ENCODE results near the gene C1QTNF12. TPM values are rescaled to one million over a fixed set of nuclear protein-coding genes. Genes with fewer than 3 reads are reported as not detected.

C1QTNF12 gene
- total RNA-seq, 1 experiment from 2014 or later: 4.4 TPM

- whole genome bisulfite sequencing (ENCODE audit: extremely low coverage, insufficient read length, low lambda C conversion rate): no CpG with 5 or more reads among the region's 3 CpGs
- H2BK12ac ChIP-seq (ENCODE audit: insufficient read length, low read depth, low read length): no peak overlapping the region
Observed at GRCh38 chr1:1194723-1195122, 51.8 kb downstream of the C1QTNF12 start.

More at GRCh38 chr1:1194723-1195122, 51.8 kb downstream of the C1QTNF12 start:
- Mint-ChIP-seq H3K4me3 (no peak overlapping the region), H3K9me3 (peaks cover 34 to 44% of the 10 kb centered on the region in 2 experiments), H3K27ac (no peak overlapping the region), H3K27me3 (ENCODE audit: low read depth) (peaks cover 42% of the 10 kb centered on the region), H3K4me1 (no peaks in the 10 kb centered on the region), H3K36me3 (ENCODE audit: insufficient read depth in 1 of 3, low read depth in 3 of 3) (peaks cover 0 to 8% (median 7%) of the 10 kb centered on the region in 3 experiments; a peak in 6 of 7 replicates)
- no peak overlapping the region for H2AFZ ChIP-seq (ENCODE audit: low read length)
- H3K14ac ChIP-seq (ENCODE audit: insufficient read depth, low read length): no peak overlapping the region
- H3K27me3 ChIP-seq (ENCODE audit: insufficient read depth, low read length): no peaks in the 10 kb centered on the region
- H4K8ac ChIP-seq (replicated peaks; ENCODE audit: insufficient read length, low read depth, low read length): no peak overlapping the region
- no peak for TF ChIP-seq CTCF (conservative IDR thresholded peaks at IDR 0.05)
- no peaks in the 10 kb centered on the region for H3K79me2 ChIP-seq (ENCODE audit: insufficient read depth, low read length)
- no peak overlapping the region for H3K56ac ChIP-seq (ENCODE audit: insufficient read length, low read depth, low read length)
- H3K4me1 ChIP-seq (ENCODE audit: insufficient read depth, low read length): no peaks in the 10 kb centered on the region
- H3K23ac ChIP-seq (ENCODE audit: insufficient read length, low read depth, low read length): no peak overlapping the region
- no peak overlapping the region for H4K91ac ChIP-seq (ENCODE audit: insufficient read length, low read depth, low read length)
- H2AK5ac ChIP-seq (ENCODE audit: insufficient read length, low read length): no peak overlapping the region
- H3K9ac ChIP-seq (ENCODE audit: extremely low read depth, insufficient read length, low read length): no peak overlapping the region
- H4K20me1 ChIP-seq (ENCODE audit: control insufficient read depth, insufficient read depth, insufficient read length): no peaks in the 10 kb centered on the region
- H3T11ph ChIP-seq (ENCODE audit: low read length): no peak overlapping the region
- no peak overlapping the region for H2BK5ac ChIP-seq (ENCODE audit: insufficient read length, low read length)
- no peaks in the 10 kb centered on the region for H3K23me2 ChIP-seq (ENCODE audit: insufficient read length, low read depth, low read length, poor library complexity, severe bottlenecking)
- no peak overlapping the region for H3K4me2 ChIP-seq (ENCODE audit: insufficient read depth, insufficient read length, low read length)
- no peak overlapping the region for H3K4ac ChIP-seq (ENCODE audit: low read depth, low read length)
- peaks cover 12% of the 10 kb centered on the region for H3K9me3 ChIP-seq (ENCODE audit: control insufficient read depth, low read depth, low read length)
- H2BK20ac ChIP-seq (ENCODE audit: low read depth, low read length, poor library complexity, severe bottlenecking): no peak overlapping the region
- no peak overlapping the region for H2BK120ac ChIP-seq (ENCODE audit: low read depth, low read length, poor library complexity, severe bottlenecking)
- H3K79me1 ChIP-seq (ENCODE audit: insufficient read depth, low read depth, low read length, poor library complexity, severe bottlenecking): no peaks in the 10 kb centered on the region
- no peak overlapping the region for H2BK15ac ChIP-seq (ENCODE audit: low read depth, low read length)
- no peak overlapping the region for H3K18ac ChIP-seq (ENCODE audit: insufficient read length, low read depth, low read length)
- H4K5ac ChIP-seq (ENCODE audit: insufficient read length, low read depth, low read length): no peak overlapping the region
- no peak overlapping the region for H3K27ac ChIP-seq (ENCODE audit: insufficient read length, low read depth, low read length)
- no peak for DNase-seq

Small RNAs within 50 kb of the gene (microRNA-seq; reads per million reads assigned to microRNA genes)
- not detected for gene MIR6726 (ENCODE audit: borderline microRNAs expressed)

Other genes starting within 250 kb of the C1QTNF12 start
- gene HES4, start 246.6 kb downstream of the C1QTNF12 start, total RNA-seq (2021): 3.7 and 4.0 TPM in 2 replicates
- 39.7 and 40.8 TPM in 2 replicates for gene ISG15, start 233.2 kb downstream of the C1QTNF12 start, total RNA-seq (2021)
- gene AGRN, start 226.6 kb downstream of the C1QTNF12 start, total RNA-seq (2021): 173 and 175 TPM in 2 replicates
- gene RNF223, start 172.4 kb downstream of the C1QTNF12 start, total RNA-seq (2021): not detected in 2 replicates
- gene C1orf159, start 130.6 kb downstream of the C1QTNF12 start, total RNA-seq (2021): 10.1 and 12.3 TPM in 2 replicates
- gene TTLL10, start 72.8 kb downstream of the C1QTNF12 start, total RNA-seq (2021): 0.68 and 0.79 TPM in 2 replicates
- 1.9 and 2.0 TPM in 2 replicates for gene TNFRSF18, start 40.1 kb downstream of the C1QTNF12 start, total RNA-seq (2021)
- gene TNFRSF4, start 32.6 kb downstream of the C1QTNF12 start, total RNA-seq (2021): 0.24 and 0.33 TPM in 2 replicates
- 82.0 and 84.7 TPM in 2 replicates for gene SDF4, start 14.7 kb downstream of the C1QTNF12 start, total RNA-seq (2021)
- 27.0 and 27.1 TPM in 2 replicates for gene B3GALT6, start 14.5 kb downstream of the C1QTNF12 start, total RNA-seq (2021)
- gene UBE2J2, start 27.1 kb upstream of the C1QTNF12 start, total RNA-seq (2021): 83.4 and 84.0 TPM in 2 replicates
- 4.0 and 5.8 TPM in 2 replicates for gene SCNN1D, start 33.7 kb upstream of the C1QTNF12 start, total RNA-seq (2021)
- 39.5 and 41.4 TPM in 2 replicates for gene ACAP3, start 61.2 kb upstream of the C1QTNF12 start, total RNA-seq (2021)
- gene PUSL1, start 61.9 kb upstream of the C1QTNF12 start, total RNA-seq (2021): 38.0 and 40.9 TPM in 2 replicates
- gene INTS11, start 77.9 kb upstream of the C1QTNF12 start, total RNA-seq (2021): 138 and 139 TPM in 2 replicates
- 14.0 and 15.0 TPM in 2 replicates for gene CPTP, start 78.1 kb upstream of the C1QTNF12 start, total RNA-seq (2021)
- gene TAS1R3, start 84.6 kb upstream of the C1QTNF12 start, total RNA-seq (2021): 0.28 and 0.35 TPM in 2 replicates
- gene DVL1, start 102.7 kb upstream of the C1QTNF12 start, total RNA-seq (2021): 66.5 and 71.0 TPM in 2 replicates
- gene MXRA8, start 111.8 kb upstream of the C1QTNF12 start, total RNA-seq (2021): 8.1 and 9.6 TPM in 2 replicates
- gene AURKAIP1, start 128.5 kb upstream of the C1QTNF12 start, total RNA-seq (2021): 196 and 209 TPM in 2 replicates
- 160 and 173 TPM in 2 replicates for gene CCNL2, start 152.6 kb upstream of the C1QTNF12 start, total RNA-seq (2021)
- 156 and 162 TPM in 2 replicates for gene MRPL20, start 160.6 kb upstream of the C1QTNF12 start, total RNA-seq (2021)
- gene ANKRD65, start 174.6 kb upstream of the C1QTNF12 start, total RNA-seq (2021): 3.1 and 3.2 TPM in 2 replicates
- 55.6 and 57.1 TPM in 2 replicates for gene VWA1, start 189.0 kb upstream of the C1QTNF12 start, total RNA-seq (2021)
- gene ATAD3C, start 203.0 kb upstream of the C1QTNF12 start, total RNA-seq (2021): 7.5 and 7.7 TPM in 2 replicates
- 76.8 and 78.6 TPM in 2 replicates for gene ATAD3B, start 225.0 kb upstream of the C1QTNF12 start, total RNA-seq (2021)